ENCODE measurements around the gene ASIC2.

The ASIC2 gene

GRCh38 chr17:33292981-33293867 is at the start of gene ASIC2:
Gene ASIC2, minus strand, starts transcription at chr17:33293295.
- DNase-seq (ENCODE audit: low read depth in 2 of 2): no peak

- DNase-seq (ENCODE audit: low read depth in 2 of 2): no peak
Observed at GRCh38 chr17:33342025-33342424, 48.9 kb upstream of the ASIC2 start.

DNA sequence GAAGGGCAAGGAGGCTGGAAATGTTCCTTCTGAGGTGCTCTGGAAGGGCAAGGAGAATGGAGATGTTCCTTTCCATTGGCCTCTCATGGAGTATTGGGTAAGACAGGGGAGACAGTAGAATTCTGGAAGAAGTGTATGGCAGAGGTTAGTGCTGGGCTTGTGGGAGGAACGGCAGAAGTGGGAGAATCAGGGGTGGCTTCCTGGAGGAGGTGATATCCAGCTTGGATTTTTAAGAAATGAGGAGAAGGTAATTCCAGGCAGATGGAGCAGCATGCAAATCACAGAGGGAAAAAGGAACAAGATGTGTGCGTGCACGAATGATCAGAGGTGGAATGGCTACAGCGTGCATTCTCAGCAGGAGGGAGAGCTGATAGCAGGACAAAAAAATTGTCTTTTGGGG is 45.1 kb upstream of the ASIC2 start:
- DNase-seq (ENCODE audit: low read depth in 2 of 2): no peak

DNA sequence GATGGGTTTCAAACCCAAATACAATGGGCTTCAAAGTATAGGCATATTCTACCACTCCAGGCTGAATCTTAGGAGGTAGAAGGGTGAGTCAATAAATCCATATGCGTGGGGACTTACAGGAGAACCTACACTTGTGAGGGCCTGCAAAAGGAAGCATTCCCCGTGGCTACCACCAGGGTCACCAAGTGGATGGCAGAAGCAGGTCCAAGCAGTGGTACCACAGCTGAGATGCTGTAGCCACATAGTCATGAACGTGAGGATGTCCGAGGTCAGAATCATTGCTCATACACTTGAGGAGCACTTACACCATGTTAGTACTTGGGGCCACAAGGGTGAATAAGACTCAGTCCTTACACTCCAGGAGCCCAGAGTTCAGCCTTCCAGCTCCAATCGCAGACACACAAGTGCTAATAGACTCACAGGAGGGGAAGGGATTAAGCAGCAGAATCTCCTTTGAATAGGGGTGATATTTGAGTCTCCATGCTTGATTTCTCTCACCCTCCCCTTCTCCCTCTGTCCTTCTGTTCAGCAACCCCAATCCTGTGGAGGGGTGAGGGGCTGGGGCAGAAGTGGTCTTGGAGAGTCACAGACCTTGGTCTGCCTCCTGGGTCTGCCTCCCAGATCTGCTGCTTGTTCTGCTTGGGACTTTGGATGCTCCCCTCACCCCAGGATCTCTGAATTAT is 42.5 kb upstream of the ASIC2 start:
- DNase-seq (ENCODE audit: low read depth in 2 of 2): no peak

GRCh38 chr17:33334703-33335102 is 41.6 kb upstream of the ASIC2 start:
- DNase-seq (ENCODE audit: low read depth in 2 of 2): no peak

DNA sequence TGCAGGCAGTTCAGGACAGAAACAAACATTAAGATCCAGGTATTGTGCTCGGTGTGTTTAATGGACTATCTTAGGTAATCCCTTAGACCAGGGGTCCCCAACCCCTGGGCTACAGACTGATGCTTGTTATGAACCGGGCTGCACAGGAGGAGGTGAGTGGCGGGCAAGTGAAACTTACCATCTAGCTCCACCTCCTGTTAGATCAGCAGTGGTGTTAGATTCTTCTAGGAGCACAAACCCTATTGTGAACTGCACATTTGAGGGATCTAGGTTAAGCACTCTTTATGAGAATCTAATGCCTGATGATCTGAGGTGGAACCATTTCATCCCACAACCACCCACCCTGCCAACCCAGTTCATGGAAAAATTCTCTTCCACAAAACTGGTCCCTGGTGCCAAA is 37.8 kb upstream of the ASIC2 start:
- no peak for DNase-seq (ENCODE audit: low read depth in 2 of 2)

- DNase-seq (ENCODE audit: low read depth in 2 of 2): no peak
Observed at GRCh38 chr17:33328129-33328528, 35.0 kb upstream of the ASIC2 start.

GRCh38 chr17:33324736-33325135 is 31.6 kb upstream of the ASIC2 start:
- no peak for DNase-seq (ENCODE audit: low read depth in 2 of 2)

DNA sequence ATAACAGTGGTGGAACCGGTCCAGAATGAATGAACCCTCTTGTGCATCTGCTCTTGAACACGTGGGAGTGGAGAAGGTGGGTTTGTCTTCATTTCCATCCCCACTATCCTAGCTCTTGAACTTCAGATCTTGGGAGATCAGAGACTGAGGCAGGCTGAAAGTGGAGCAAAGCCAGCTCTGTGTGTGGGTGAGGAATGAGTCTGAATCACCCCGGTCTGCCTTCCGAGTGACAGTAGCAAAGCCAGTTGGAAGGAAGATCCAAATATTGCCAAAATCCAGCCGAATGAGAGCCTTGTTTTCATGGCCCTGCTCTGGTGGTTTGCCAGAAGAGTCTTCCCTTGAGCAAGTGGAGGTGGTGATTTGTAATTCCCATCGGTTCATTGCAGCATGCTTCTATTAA is 29.0 kb upstream of the ASIC2 start:
- no peak for DNase-seq (ENCODE audit: low read depth in 2 of 2)

- DNase-seq (ENCODE audit: low read depth in 2 of 2): no peak
Observed at GRCh38 chr17:33318241-33318640, 25.1 kb upstream of the ASIC2 start.

DNA sequence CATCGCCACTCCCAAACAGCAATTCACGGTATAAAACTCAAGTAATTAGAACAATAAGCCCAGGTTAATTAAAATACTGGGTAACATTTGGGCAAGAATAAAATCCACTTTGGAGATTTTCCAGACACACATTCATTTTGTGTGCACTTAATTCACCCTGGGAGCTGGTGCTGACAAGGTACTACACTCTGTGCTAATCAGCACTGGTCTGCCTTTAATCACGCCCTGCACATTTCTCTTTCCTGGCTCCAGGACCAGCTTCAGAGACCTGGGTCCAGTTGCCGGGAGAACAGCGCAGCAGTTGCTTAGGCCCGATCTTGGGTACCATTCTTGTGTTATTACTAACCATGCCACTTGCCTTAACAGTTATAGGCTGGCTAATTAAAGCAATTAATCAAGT is 23.7 kb upstream of the ASIC2 start:
- no peak for DNase-seq (ENCODE audit: low read depth in 2 of 2)

DNA sequence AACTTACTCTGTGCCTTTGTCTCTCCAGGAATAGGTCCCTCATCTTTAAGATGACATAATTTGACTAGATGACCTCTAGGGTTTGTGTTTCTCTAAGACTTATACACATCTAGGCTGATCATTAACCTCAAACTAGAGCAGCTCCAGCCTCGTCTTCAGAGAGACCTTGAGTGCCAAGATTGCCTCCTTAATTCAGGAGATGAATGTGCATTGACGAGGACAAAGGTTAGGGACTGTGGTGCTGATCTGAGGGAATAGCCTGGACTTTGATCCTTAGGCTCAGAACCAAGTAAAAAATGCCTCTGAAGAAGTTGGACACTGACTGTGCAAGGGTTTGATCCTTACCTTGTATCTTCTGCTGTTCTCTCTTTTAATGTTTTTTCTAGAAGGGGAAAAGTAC is 17.2 kb upstream of the ASIC2 start:
- DNase-seq (ENCODE audit: low read depth in 2 of 2): no peak

DNA sequence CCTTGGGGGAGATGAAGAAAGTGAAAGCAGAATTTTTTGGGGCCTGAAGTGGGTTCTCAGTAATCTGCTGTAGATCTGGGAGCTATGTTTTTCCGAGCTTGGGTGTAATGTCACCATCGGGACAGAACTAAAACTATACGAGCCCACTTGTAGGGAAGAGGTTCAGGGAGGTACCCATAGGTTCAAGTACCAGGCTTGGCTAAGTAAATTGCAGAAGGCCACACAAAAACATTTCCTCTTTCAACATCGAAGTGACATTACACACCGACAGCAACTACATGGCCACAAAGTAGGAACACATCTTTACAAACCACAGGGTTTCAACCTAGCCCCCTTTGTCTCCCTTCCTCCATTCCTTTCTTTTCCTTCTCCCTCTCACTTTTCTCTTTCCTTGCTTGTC is 10.2 kb upstream of the ASIC2 start:
- DNase-seq (ENCODE audit: low read depth in 2 of 2): no peak

DNA sequence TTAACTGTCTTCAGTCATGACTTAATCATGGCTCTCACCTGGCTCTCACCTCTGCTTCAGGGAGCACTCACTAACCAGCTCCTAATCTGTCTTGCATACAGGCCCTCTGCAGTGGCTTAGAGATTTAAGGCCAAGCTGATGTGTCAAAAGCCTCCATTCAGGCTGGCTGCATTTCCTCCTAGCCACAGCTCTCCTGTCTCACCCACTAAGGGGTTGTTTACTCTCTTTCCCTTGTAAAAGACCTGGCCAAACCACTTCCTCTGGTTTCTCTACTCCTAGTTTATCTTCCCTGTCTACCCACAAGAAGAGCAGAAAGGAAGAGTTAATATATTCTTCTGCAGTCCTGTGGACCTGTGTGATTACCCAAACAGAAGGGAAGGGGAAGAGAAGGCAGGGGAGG is 9.3 kb upstream of the ASIC2 start:
- DNase-seq (ENCODE audit: low read depth in 2 of 2): no peak

DNA sequence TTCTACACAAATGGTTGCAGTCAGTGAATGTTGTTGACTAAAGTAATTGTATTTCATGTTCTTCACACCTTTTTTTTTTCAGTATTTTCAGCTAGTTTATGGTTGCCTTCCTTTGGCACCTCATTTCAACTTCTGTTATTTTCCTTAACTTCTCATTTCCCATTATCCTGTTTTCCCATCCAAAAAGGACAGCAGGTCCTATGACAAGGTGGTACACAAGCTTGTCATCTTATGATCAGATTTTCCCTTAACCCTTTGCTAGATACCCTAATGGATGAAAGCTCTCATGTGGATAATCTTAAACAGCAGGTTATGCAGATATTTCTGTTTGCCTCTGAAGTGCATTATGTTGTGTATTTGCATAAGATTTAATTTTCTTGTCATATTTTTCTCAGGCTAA is 7.1 kb upstream of the ASIC2 start:
- no peak for DNase-seq (ENCODE audit: low read depth in 2 of 2)

- no peak for DNase-seq (ENCODE audit: low read depth in 2 of 2)
Observed at GRCh38 chr17:33299115-33299514, 6.0 kb upstream of the ASIC2 start.

- DNase-seq (ENCODE audit: low read depth in 2 of 2): no peak
Observed at GRCh38 chr17:33297643-33298042, 4.5 kb upstream of the ASIC2 start.

DNA sequence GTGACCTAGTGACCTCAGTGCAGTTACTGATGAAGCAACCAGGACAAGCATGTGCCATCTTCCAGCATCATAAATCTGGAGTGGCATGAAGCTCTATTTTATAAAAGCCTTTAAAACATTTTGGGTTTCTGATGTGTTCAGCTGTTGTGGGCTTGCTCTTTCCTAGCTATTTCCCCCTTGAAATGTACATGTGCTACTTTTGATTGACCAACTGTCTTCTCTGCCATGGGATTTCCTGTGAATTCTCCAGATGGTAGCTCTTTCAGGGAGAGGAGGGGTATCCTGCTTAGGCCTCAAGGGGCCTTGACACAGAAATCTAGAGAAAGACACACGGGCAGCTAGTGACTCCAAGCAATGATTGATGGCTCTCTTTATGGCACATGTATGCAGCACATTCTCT is 1.9 kb upstream of the ASIC2 start:
- no peak for DNase-seq (ENCODE audit: low read depth in 2 of 2)

DNA sequence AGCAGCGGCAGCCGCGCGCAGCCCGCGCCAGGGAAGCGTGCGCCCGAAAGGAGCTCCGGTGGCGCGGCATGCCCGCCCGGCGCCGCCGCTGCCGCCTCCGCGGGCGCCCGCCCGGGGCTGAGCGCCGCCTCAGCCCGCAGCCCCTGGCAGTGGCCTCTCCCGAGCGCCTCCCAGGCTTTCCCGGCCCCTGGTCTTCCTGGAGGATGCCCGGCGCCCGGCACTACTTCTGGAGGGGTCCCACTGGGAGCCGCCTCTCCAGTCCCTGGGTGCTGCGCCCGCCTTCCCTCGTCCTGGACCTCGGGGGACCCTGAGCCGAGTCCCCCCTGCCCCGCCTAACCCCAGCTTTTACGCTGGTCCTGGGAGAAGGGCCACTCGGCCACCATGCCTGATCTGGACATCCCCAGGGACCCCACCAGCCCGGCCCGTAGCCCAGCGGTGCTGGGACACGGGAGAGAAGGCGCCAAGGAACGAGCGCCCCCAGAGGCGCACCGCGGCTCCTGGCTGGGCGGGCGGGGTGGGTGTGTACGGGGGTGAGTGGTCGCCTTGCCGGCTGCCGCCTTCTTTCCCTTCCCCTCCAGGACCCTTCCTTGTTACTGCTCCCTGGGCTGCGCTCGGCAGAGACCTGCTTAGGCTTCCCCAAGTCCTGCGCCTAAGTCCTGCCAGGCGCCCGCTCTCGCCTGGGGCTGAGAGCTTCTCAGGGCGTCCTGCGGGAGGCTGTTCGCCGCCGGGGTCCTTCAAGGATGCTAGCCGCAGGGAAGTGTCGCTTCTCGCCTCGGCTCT is 704 bp downstream of the ASIC2 start:
- no peak for DNase-seq (ENCODE audit: low read depth in 2 of 2)

GRCh38 chr17:33291248-33292200 is 1.6 kb downstream of the ASIC2 start:
- no peak for DNase-seq (ENCODE audit: low read depth in 2 of 2)

DNA sequence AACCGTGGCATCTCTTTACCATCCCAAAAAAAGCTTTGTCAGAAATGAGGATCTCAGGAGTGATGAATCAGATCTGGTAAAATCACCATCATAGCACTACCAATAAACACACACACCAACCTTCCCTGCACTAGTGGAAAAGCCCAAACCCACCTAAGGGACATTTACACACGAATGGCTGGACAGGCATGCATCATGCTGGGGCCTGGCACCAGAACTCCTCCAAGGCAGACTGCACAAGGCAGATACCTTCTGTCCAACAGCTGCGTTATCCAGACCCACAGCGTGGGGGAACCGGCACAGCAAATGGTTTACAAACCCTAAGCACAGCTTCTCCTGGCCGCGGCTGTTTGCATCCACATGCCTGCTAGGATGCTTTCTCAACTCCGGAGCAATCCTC is 2.8 kb downstream of the ASIC2 start:
- DNase-seq (ENCODE audit: low read depth in 2 of 2): no peak

Measured in stimulated activated CD8-positive, alpha-beta memory T cell treated with anti-CD3 and anti-CD28 coated beads, Interleukin-7, amount 100 ng/mL, for 1 hour (primary cell).